Endothelial cell (in vitro differentiated cells): Measurements from ENCODE around the gene SCN1B. TPM values are rescaled to one million over a fixed set of nuclear protein-coding genes. Genes with fewer than 3 reads are reported as not detected.

Source experiments
- DNase-seq: peaks from one replicate; pipeline ENCODE4 v3.0.0; 2021; ENCODE audit warnings: low spot score
- H3K27ac Mint-ChIP-seq: one replicate; pipeline ENCODE4 v1.8.0; 2021; ENCODE audit warnings: mixed read lengths, inconsistent platforms; ENCODE audit not compliant: unreplicated experiment
- H3K27me3 Mint-ChIP-seq: one replicate; pipeline ENCODE4 v1.8.0; 2021; ENCODE audit warnings: mild to moderate bottlenecking, moderate library complexity, mixed read lengths, inconsistent platforms; ENCODE audit not compliant: unreplicated experiment
- H3K36me3 Mint-ChIP-seq: one replicate; pipeline ENCODE4 v1.8.0; 2021; ENCODE audit warnings: mild to moderate bottlenecking, low read depth, mixed read lengths, inconsistent platforms; ENCODE audit not compliant: unreplicated experiment
- H3K4me1 Mint-ChIP-seq: one replicate; pipeline ENCODE4 v1.8.0; 2021; ENCODE audit warnings: mild to moderate bottlenecking, mixed read lengths, inconsistent platforms; ENCODE audit not compliant: unreplicated experiment
- H3K4me3 Mint-ChIP-seq: one replicate; pipeline ENCODE4 v1.8.0; 2021; ENCODE audit warnings: mild to moderate bottlenecking, mixed read lengths, inconsistent platforms; ENCODE audit not compliant: unreplicated experiment
- H3K9me3 Mint-ChIP-seq: one replicate; pipeline ENCODE4 v1.8.0; 2021; ENCODE audit warnings: mixed read lengths, inconsistent platforms; ENCODE audit not compliant: unreplicated experiment
- CTCF ChIP-seq: fragments of 200-600 bp; sonication (generic); IDR thresholded peaks from one replicate; pipeline ENCODE4 v1.5.0; 2021; ENCODE audit warnings: antibody characterized with exemption; ENCODE audit not compliant: unreplicated experiment
- total RNA-seq: library from RNA; stranded (reverse); fragmentation: NEBNext Ultra II Directional; extraction: Animal tissue kit (Norgen Biotek cat#: 25700); gene quantifications from one replicate; pipeline ENCODE4 v1.2.1, GENCODE V29; 2021; ENCODE audit not compliant: unreplicated experiment

SCN1B gene
- total RNA-seq, 1 donor from 2014 or later: 0.62 TPM

- Mint-ChIP-seq H3K36me3 (peaks cover 10% of the 10 kb centered on the region), H3K4me1 (no peaks in the 10 kb centered on the region), H3K9me3 (no peaks in the 10 kb centered on the region), H3K27me3 (peaks cover 4% of the 10 kb centered on the region), H3K4me3 (no peak overlapping the region), H3K27ac (no peak overlapping the region)
- no peak for DNase-seq
- no peak for TF ChIP-seq CTCF
Measured at GRCh38 chr19:35074426-35075201, 44.3 kb downstream of the SCN1B start.

GRCh38 chr19:35075202-35076025, 45.1 kb downstream of the SCN1B start:
- no peak for TF ChIP-seq CTCF
- no peaks in the 10 kb centered on the region for H3K4me1 Mint-ChIP-seq
- DNase-seq: no peak
- peaks cover 10% of the 10 kb centered on the region for H3K36me3 Mint-ChIP-seq
- no peaks in the 10 kb centered on the region for H3K9me3 Mint-ChIP-seq
- H3K4me3 Mint-ChIP-seq: no peak overlapping the region
- no peak overlapping the region for H3K27ac Mint-ChIP-seq
- H3K27me3 Mint-ChIP-seq: peaks cover 4% of the 10 kb centered on the region

- peaks cover 4% of the 10 kb centered on the region for H3K27me3 Mint-ChIP-seq
- peaks cover 10% of the 10 kb centered on the region for H3K36me3 Mint-ChIP-seq
- H3K9me3 Mint-ChIP-seq: no peaks in the 10 kb centered on the region
- H3K4me1 Mint-ChIP-seq: no peaks in the 10 kb centered on the region
- no peak overlapping the region for H3K4me3 Mint-ChIP-seq
- no peak for DNase-seq
- no peak overlapping the region for H3K27ac Mint-ChIP-seq
- TF ChIP-seq CTCF: no peak
Measured at GRCh38 chr19:35076026-35076370, 45.7 kb downstream of the SCN1B start.

GRCh38 chr19:35076657-35077056, 46.4 kb downstream of the SCN1B start:
- Mint-ChIP-seq H3K4me1 (no peaks in the 10 kb centered on the region), H3K4me3 (no peak overlapping the region), H3K36me3 (peaks cover 10% of the 10 kb centered on the region), H3K27me3 (peaks cover 6% of the 10 kb centered on the region), H3K27ac (no peak overlapping the region), H3K9me3 (no peaks in the 10 kb centered on the region)
- no peak for DNase-seq
- no peak for TF ChIP-seq CTCF
